ENCODE data around the gene HOMER2.

The HOMER2 gene

GRCh38 chr15:82856397-82857170, 95.9 kb downstream of the HOMER2 start:
- Histone ChIP-seq H3K4me1 (ENCODE audit: control insufficient read depth in 1 of 2, insufficient read depth in 1 of 2, low read depth in 1 of 2, low read length in 1 of 2) (peaks cover 0 to 7% of the 10 kb centered on the region in 2 experiments), H3K27me3 (no peaks in the 10 kb centered on the region), H3K27ac (no peak overlapping the region), H3K9me3 (no peaks in the 10 kb centered on the region), H3K4me3 (ENCODE audit: low read depth in 1 of 2, low read length in 1 of 2) (no peak overlapping the region), H3K36me3 (no peaks in the 10 kb centered on the region)
- no peak for TF ChIP-seq CTCF (IDR thresholded peaks at IDR 0.05)

GRCh38 chr15:82855286-82856100, 97.0 kb downstream of the HOMER2 start:
- Histone ChIP-seq H3K36me3 (no peaks in the 10 kb centered on the region), H3K27ac (no peak overlapping the region), H3K4me1 (ENCODE audit: control insufficient read depth in 1 of 2, insufficient read depth in 1 of 2, low read depth in 1 of 2, low read length in 1 of 2) (peaks cover 0 to 7% of the 10 kb centered on the region in 2 experiments), H3K27me3 (no peaks in the 10 kb centered on the region), H3K9me3 (no peaks in the 10 kb centered on the region), H3K4me3 (ENCODE audit: low read depth in 1 of 2, low read length in 1 of 2) (no peak overlapping the region)
- TF ChIP-seq CTCF (IDR thresholded peaks at IDR 0.05), result no peak

GRCh38 chr15:82854554-82854953, 98.0 kb downstream of the HOMER2 start:
- TF ChIP-seq CTCF (IDR thresholded peaks at IDR 0.05), result no peak
- no peak overlapping the region for H3K27ac ChIP-seq
- no peaks in the 10 kb centered on the region for H3K36me3 ChIP-seq
- no peaks in the 10 kb centered on the region for H3K27me3 ChIP-seq
- H3K9me3 ChIP-seq, result no peaks in the 10 kb centered on the region
- H3K4me1 ChIP-seq (ENCODE audit: control insufficient read depth in 1 of 2, insufficient read depth in 1 of 2, low read depth in 1 of 2, low read length in 1 of 2), result peaks cover 5 to 14% of the 10 kb centered on the region in 2 experiments
- no peak overlapping the region for H3K4me3 ChIP-seq (ENCODE audit: low read depth in 1 of 2, low read length in 1 of 2)

GRCh38 chr15:82852941-82853561, 99.5 kb downstream of the HOMER2 start:
- Histone ChIP-seq H3K4me1 (ENCODE audit: control insufficient read depth in 1 of 2, insufficient read depth in 1 of 2, low read depth in 1 of 2, low read length in 1 of 2) (peaks cover 8 to 18% of the 10 kb centered on the region in 2 experiments), H3K4me3 (ENCODE audit: low read depth in 1 of 2, low read length in 1 of 2) (no peak overlapping the region), H3K27me3 (no peaks in the 10 kb centered on the region), H3K36me3 (no peaks in the 10 kb centered on the region), H3K27ac (no peak overlapping the region), H3K9me3 (no peaks in the 10 kb centered on the region)
- no peak for TF ChIP-seq CTCF (IDR thresholded peaks at IDR 0.05)

GRCh38 chr15:82851981-82852511, 100.5 kb downstream of the HOMER2 start:
- Histone ChIP-seq H3K27ac (no peak overlapping the region), H3K9me3 (no peaks in the 10 kb centered on the region), H3K27me3 (no peaks in the 10 kb centered on the region), H3K36me3 (no peaks in the 10 kb centered on the region), H3K4me1 (ENCODE audit: control insufficient read depth in 1 of 2, insufficient read depth in 1 of 2, low read depth in 1 of 2, low read length in 1 of 2) (peaks cover 8 to 18% of the 10 kb centered on the region in 2 experiments), H3K4me3 (ENCODE audit: low read depth in 1 of 2, low read length in 1 of 2) (no peak overlapping the region)
- TF ChIP-seq CTCF (IDR thresholded peaks at IDR 0.05), result no peak

Measured in neutrophil (primary cell).